Suprapubic skin (tissue), 4 donors: ENCODE results near the gene VAMP8. TPM values are rescaled to one million over a fixed set of nuclear protein-coding genes. Genes with fewer than 3 reads are reported as not detected.
A peak's percentile ranks its signal among the peaks of the same experiment; 100 is the strongest.
"Not testable (repeated sequence)": the region's sequence is repeated elsewhere in the genome, so short reads cannot be mapped to it uniquely, and the experiment has no call there.

Source experiments
- DNase-seq, 2 donors: peaks; one replicate each; pipeline ENCODE4 v3.0.0-alpha.2; 2019; ENCODE audit warnings: low spot score in 2 of 2
- H3K27ac ChIP-seq: fragments of 200-600 bp; sonication (generic); one replicate; pipeline ENCODE4 v1.5.1; 2019
- H3K27me3 ChIP-seq: fragments of 200-600 bp; sonication (generic); one replicate; pipeline ENCODE4 v1.5.1; 2019
- H3K36me3 ChIP-seq: fragments of 200-600 bp; sonication (generic); one replicate; pipeline ENCODE4 v1.5.1; 2019
- H3K4me1 ChIP-seq: fragments of 200-600 bp; sonication (generic); one replicate; pipeline ENCODE4 v1.5.1; 2019
- H3K4me3 ChIP-seq: fragments of 200-600 bp; sonication (generic); one replicate; pipeline ENCODE4 v1.5.1; 2019; ENCODE audit warnings: mild to moderate bottlenecking
- H3K9me3 ChIP-seq: fragments of 200-600 bp; sonication (generic); one replicate; pipeline ENCODE4 v1.5.1; 2019
- EP300 ChIP-seq: sonication (generic); formaldehyde crosslinking; IDR thresholded peaks from one replicate; pipeline ENCODE4 v1.6.1; 2017; ENCODE audit warnings: antibody characterized with exemption
- POLR2A ChIP-seq, 2 donors: fragments of 450-650 bp; IDR thresholded peaks; one replicate each; pipeline ENCODE4 v1.6.1; 2017; ENCODE audit warnings: antibody characterized with exemption in 2 of 2, mild to moderate bottlenecking in 2 of 2, moderate library complexity in 2 of 2
- POLR2AphosphoS5 ChIP-seq, 3 donors: sonication (generic); formaldehyde crosslinking; IDR thresholded peaks; one replicate each; pipeline ENCODE4 v1.6.1; 2017; ENCODE audit warnings: antibody characterized with exemption in 3 of 3
- WGBS: methylation state at CpG from one replicate; pipeline ENCODE4 v1.1.5; 2018; 5-methylcytosine and 5-hydroxymethylcytosine counted together
- total RNA-seq, 4 donors: library from RNA; depleted of rRNA; stranded (reverse); fragments of >200 nt; gene quantifications; one replicate each; pipeline ENCODE4 v1.1.0, GENCODE V29; 2016
- TF ChIP-seq, protein P1 (sequence below), 2 donors: fragments of 200-600 bp in 1 of 2; fragments of 450-650 bp in 1 of 2; sonication (generic) in 1 of 2; IDR thresholded peaks; one replicate each; pipeline ENCODE4 v1.5.1; 2016 to 2019; ENCODE audit warnings: antibody characterized with exemption in 2 of 2, mild to moderate bottlenecking in 1 of 2, moderate library complexity in 1 of 2

Gene VAMP8
- total RNA-seq, 4 donors from 2014 or later: 85.5 to 123 (median 96.0) TPM

DNA sequence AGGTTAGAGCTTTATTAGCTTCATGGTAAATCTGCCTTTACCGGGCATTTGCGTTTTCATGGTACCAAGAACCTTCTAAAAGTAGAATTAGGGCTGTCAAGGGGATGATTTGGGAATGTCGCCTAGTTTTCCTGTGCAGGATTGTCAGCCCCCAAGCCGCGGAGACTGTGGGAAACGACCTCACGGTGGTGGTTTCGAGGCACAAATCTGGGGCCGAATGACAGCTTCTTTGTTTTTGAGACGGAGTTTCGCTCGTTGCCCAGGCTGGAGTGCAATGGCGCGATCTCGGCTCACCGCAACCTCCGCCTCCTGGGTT is 38.0 kb downstream of the VAMP8 start:
- Histone ChIP-seq H3K4me3 (peak overlapping the region; percentile 79), H3K36me3 (peaks cover 3% of the 10 kb centered on the region), H3K27me3 (no peaks in the 10 kb centered on the region), H3K9me3 (no peaks in the 10 kb centered on the region), H3K27ac (no peak overlapping the region), H3K4me1 (peaks cover 43% of the 10 kb centered on the region)
- TF ChIP-seq POLR2A (IDR thresholded peaks at IDR 0.05): no peak
- no peak for TF ChIP-seq POLR2AphosphoS5 (IDR thresholded peaks at IDR 0.05)
- TF ChIP-seq, protein P1, sequence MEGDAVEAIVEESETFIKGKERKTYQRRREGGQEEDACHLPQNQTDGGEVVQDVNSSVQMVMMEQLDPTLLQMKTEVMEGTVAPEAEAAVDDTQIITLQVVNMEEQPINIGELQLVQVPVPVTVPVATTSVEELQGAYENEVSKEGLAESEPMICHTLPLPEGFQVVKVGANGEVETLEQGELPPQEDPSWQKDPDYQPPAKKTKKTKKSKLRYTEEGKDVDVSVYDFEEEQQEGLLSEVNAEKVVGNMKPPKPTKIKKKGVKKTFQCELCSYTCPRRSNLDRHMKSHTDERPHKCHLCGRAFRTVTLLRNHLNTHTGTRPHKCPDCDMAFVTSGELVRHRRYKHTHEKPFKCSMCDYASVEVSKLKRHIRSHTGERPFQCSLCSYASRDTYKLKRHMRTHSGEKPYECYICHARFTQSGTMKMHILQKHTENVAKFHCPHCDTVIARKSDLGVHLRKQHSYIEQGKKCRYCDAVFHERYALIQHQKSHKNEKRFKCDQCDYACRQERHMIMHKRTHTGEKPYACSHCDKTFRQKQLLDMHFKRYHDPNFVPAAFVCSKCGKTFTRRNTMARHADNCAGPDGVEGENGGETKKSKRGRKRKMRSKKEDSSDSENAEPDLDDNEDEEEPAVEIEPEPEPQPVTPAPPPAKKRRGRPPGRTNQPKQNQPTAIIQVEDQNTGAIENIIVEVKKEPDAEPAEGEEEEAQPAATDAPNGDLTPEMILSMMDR (IDR thresholded peaks at IDR 0.05): no peak
- no peak for TF ChIP-seq EP300
- 81% methylated on average over 13 of the region's 17 CpGs for WGBS
- no peak for DNase-seq

DNA sequence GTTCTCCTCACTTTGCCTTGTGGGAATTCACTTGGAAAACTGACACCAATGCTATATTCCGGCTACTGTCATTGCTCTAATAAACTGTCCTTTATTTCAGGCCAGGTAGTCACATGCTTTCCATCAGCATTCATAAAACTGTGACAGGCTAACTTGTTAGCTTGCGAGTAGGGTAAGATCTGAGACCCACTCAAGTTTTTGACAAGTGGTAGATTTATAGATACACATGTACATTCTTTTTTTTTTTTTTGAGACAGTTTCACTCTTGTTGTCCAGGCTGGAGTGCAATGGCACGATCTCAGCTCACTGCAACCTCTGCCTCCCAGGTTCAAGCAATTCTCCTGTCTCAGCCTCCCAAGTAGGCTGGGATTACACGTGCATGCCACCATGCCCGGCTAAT is 40.3 kb downstream of the VAMP8 start:
- DNase-seq, H3K4me3 ChIP-seq, H3K9me3 ChIP-seq, H3K27ac ChIP-seq, H3K27me3 ChIP-seq: not testable (repeated sequence)
- 94% methylated on average over 5 of the region's 5 CpGs for WGBS
- H3K4me1 ChIP-seq: peaks cover 28% of the 10 kb centered on the region
- H3K36me3 ChIP-seq: peaks cover 26% of the 10 kb centered on the region

DNA sequence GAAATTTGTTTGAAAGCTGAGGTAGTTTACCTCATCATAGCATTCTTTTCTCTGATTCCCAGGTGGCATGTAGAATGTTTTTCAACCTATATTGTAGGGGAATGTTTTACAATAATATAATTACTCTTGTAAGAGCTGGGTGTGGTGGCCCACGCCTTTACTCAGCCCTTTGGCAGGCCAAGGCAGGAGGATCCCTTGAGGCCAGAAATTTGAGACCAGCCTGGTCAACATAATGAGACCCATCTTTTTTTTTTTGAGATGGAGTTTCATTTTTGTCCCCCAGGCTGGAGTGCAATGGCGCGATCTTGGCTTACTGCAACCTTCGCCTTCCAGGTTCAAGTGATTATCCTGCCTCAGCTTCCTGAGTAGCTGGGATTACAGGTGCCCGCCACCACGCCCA is 42.2 kb downstream of the VAMP8 start:
- no peaks in the 10 kb centered on the region for H3K27me3 ChIP-seq
- TF ChIP-seq, protein P1 (IDR thresholded peaks at IDR 0.05): no peak
- TF ChIP-seq EP300: no peak
- peaks cover 28% of the 10 kb centered on the region for H3K4me1 ChIP-seq
- H3K36me3 ChIP-seq: peaks cover 43% of the 10 kb centered on the region
- peak in 1 of 2 donors; percentile 17 for DNase-seq
- 79% methylated on average over 6 of the region's 6 CpGs for WGBS
- H3K4me3 ChIP-seq: no peak overlapping the region
- no peak overlapping the region for H3K27ac ChIP-seq
- H3K9me3 ChIP-seq: no peaks in the 10 kb centered on the region

DNA sequence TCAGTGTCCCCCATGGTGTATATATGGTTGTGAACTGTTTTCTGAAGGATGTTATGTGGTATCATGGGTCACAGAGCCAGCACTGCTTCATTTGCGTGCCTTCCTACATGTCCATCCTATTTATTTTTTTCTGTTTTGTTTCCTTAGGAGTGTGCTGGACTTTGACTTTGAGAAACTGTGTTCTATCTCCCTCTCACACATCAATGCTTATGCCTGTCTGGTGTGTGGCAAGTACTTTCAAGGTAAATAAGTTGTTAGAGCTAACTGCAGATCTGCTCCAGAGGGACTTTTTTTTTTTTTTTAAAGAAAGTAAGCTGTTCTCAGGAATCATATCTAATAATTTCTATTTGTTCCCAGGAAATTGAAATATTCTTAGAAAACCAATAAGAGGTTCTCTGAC is 44.0 kb downstream of the VAMP8 start:
- 100% methylated on average over 1 of the region's 1 CpG for WGBS
- peak in 1 of 2 donors; percentile 6 for DNase-seq
- Histone ChIP-seq H3K9me3 (no peaks in the 10 kb centered on the region), H3K36me3 (peaks cover 60% of the 10 kb centered on the region), H3K27ac (no peak overlapping the region), H3K4me1 (peaks cover 24% of the 10 kb centered on the region), H3K4me3 (no peak overlapping the region), H3K27me3 (no peaks in the 10 kb centered on the region)
- TF ChIP-seq POLR2AphosphoS5 (IDR thresholded peaks at IDR 0.05) (no peak), EP300 (no peak), POLR2A (IDR thresholded peaks at IDR 0.05) (no peak)
- TF ChIP-seq, protein P1 (IDR thresholded peaks at IDR 0.05): no peak

DNA sequence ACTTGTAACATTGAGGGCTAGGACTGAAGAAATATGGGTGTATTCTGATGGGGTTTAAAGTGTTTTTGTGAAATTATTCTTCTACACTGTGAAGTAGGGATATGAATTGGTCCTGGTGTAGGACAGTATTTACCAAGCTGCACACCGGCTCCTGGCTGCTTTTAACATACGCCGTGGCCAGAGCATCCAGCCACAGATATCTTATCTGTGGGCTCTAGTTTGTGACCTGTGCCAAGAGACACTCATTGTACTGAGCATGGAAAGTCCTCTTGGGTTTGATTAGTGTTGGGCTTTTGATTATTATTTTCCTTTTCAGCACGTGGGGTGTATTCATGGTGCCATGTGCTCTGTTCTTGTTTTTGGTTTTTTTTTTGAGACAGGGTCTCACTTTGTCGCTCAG is 46.6 kb downstream of the VAMP8 start:
- Histone ChIP-seq H3K4me1 (peaks cover 6% of the 10 kb centered on the region), H3K36me3 (peaks cover 87% of the 10 kb centered on the region), H3K27ac (no peak overlapping the region), H3K9me3 (no peaks in the 10 kb centered on the region), H3K4me3 (no peak overlapping the region), H3K27me3 (no peaks in the 10 kb centered on the region)
- no peak for TF ChIP-seq EP300
- no peak for TF ChIP-seq POLR2AphosphoS5 (IDR thresholded peaks at IDR 0.05)
- no peak for TF ChIP-seq POLR2A (IDR thresholded peaks at IDR 0.05)
- TF ChIP-seq, protein P1 (IDR thresholded peaks at IDR 0.05): no peak
- peak in 1 of 2 donors; percentile 9 for DNase-seq
- WGBS: 86% methylated on average over 5 of the region's 5 CpGs

DNA sequence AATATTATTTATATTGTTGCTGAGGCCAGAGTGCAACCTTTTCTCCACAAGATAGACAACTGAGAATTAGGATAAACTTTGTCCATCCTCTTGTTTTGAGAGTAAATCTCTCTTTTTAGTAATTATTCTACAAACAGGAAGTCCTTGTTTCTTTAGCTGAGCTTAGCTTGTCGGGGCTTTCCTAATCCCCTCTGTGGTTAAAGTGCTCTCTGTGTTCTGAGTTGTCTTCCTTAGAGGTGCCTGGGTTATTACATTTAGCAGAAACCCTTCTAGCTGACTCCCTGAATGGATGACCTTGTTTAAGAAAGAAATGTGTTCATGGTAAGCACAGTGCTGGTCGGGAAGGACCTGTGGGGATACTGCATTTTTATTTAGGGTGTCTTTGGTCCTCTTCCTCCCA is 51.3 kb downstream of the VAMP8 start:
- no peak for TF ChIP-seq EP300
- TF ChIP-seq, protein P1 (IDR thresholded peaks at IDR 0.05): no peak
- TF ChIP-seq POLR2AphosphoS5 (IDR thresholded peaks at IDR 0.05): no peak
- TF ChIP-seq POLR2A (IDR thresholded peaks at IDR 0.05): no peak
- Histone ChIP-seq H3K4me3 (no peak overlapping the region), H3K36me3 (peaks cover 98% of the 10 kb centered on the region), H3K4me1 (no peaks in the 10 kb centered on the region), H3K27me3 (no peaks in the 10 kb centered on the region), H3K9me3 (no peaks in the 10 kb centered on the region), H3K27ac (no peak overlapping the region)
- WGBS: 88% methylated on average over 2 of the region's 2 CpGs
- no peak for DNase-seq
